Activated naive CD8-positive, alpha-beta T cell treated with anti-CD3 and anti-CD28 coated beads for 36 hours (primary cell): Measurements from ENCODE around the gene TIGD3. TPM values are rescaled to one million over a fixed set of nuclear protein-coding genes. Genes with fewer than 3 reads are reported as not detected.

Experiments
- DNase-seq: peaks from one replicate; pipeline ENCODE4 v3.0.0; 2021
- H3K27ac Mint-ChIP-seq: one replicate; pipeline ENCODE4 v1.8.0; 2022; ENCODE audit warnings: mild to moderate bottlenecking, moderate library complexity, mixed read lengths
- H3K27me3 Mint-ChIP-seq: one replicate; pipeline ENCODE4 v1.8.0; 2022; ENCODE audit warnings: mild to moderate bottlenecking, mixed read lengths
- H3K36me3 Mint-ChIP-seq: one replicate; pipeline ENCODE4 v1.8.0; 2021; ENCODE audit warnings: mild to moderate bottlenecking, mixed read lengths
- H3K4me1 Mint-ChIP-seq: one replicate; pipeline ENCODE4 v1.8.0; 2021; ENCODE audit warnings: mixed read lengths
- H3K4me3 Mint-ChIP-seq: one replicate; pipeline ENCODE4 v1.8.0; 2022; ENCODE audit warnings: mild to moderate bottlenecking, moderate library complexity, mixed read lengths
- H3K9me3 Mint-ChIP-seq: one replicate; pipeline ENCODE4 v1.8.0; 2022; ENCODE audit warnings: mixed read lengths
- total RNA-seq, 2 experiments: library from RNA; stranded (reverse); gene quantifications; one replicate each; pipeline ENCODE4 v1.2.3, GENCODE V29; 2021

Gene TIGD3
- total RNA-seq, 2 experiments from 2014 or later = 0.49 to 0.54 TPM

GRCh38 chr11:65400307-65401072 lies 45.9 kb downstream of the TIGD3 start:
- no peaks in the 10 kb centered on the region for H3K9me3 Mint-ChIP-seq
- H3K4me3 Mint-ChIP-seq = no peak overlapping the region
- H3K4me1 Mint-ChIP-seq = peaks cover 8% of the 10 kb centered on the region
- H3K36me3 Mint-ChIP-seq = peaks cover 11% of the 10 kb centered on the region
- no peak overlapping the region for H3K27ac Mint-ChIP-seq
- H3K27me3 Mint-ChIP-seq = no peaks in the 10 kb centered on the region
- no peak for DNase-seq

DNA sequence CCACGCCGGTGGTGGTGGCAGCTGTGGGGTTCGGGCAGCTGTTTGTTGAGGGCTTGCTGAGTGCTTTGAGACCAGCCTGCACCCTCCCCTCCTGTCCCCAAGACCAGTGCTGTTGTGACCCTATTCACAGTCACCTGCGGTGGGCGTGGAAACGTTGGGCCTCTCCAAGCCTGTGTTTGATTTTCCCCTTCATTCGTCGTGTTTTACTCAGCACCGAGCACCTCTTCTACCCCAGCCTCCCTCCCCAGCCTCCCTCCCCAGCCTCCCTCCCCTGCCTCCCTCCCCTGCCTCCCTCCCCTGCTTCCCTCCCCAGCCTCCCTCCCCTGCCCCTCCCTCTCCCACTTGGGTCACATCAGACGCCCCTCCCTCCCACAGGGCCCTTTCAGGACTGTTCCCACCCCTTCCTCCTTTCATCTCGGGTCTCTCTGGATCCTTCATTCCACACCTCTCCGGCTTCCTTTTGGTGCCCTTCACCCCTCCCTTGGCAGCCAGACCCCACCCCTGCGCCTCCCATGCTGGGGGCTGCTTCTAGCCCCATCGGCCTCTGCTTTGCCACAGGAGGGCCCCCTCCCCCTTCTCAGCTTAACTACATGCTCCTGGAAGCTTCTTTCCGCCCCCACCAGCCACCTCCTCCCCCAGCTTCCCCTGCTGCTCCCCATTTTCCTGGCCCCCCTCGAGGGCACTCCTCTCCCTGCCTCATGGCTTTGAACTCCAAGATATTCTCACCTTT lies 46.7 kb downstream of the TIGD3 start:
- Mint-ChIP-seq H3K36me3 (peaks cover 11% of the 10 kb centered on the region), H3K4me1 (peaks cover 8% of the 10 kb centered on the region), H3K4me3 (no peak overlapping the region), H3K27ac (no peak overlapping the region), H3K9me3 (no peaks in the 10 kb centered on the region), H3K27me3 (no peaks in the 10 kb centered on the region)
- DNase-seq = no peak

- Mint-ChIP-seq H3K4me3 (no peak overlapping the region), H3K36me3 (peaks cover 11% of the 10 kb centered on the region), H3K9me3 (no peaks in the 10 kb centered on the region), H3K4me1 (peaks cover 8% of the 10 kb centered on the region), H3K27me3 (no peaks in the 10 kb centered on the region), H3K27ac (no peak overlapping the region)
- DNase-seq = no peak
These were observed 47.3 kb downstream of the TIGD3 start for GRCh38 chr11:65401803-65402248.

DNA sequence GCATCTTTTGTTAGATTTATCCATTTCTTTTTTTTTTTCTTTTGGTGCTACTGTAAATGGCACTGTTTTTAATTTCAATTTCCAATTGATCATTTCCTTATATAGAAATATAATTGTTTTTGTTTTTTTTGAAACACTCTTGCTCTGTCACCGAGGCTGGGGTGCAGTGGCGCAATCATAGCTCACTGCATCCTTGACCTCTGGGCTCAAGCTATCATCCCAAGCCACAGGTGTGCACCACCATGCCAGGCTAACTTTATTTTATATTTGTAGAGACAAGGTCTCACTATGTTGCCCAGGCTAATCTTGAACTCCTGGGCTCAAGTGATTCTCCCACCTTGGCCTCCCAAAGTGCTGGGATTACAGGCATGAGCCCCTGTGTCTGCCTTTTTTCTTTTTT lies 48.2 kb downstream of the TIGD3 start:
- Mint-ChIP-seq H3K4me1 (peaks cover 8% of the 10 kb centered on the region), H3K27ac (no peak overlapping the region), H3K4me3 (no peak overlapping the region), H3K9me3 (no peaks in the 10 kb centered on the region), H3K27me3 (no peaks in the 10 kb centered on the region), H3K36me3 (peaks cover 11% of the 10 kb centered on the region)
- DNase-seq = no peak

DNA sequence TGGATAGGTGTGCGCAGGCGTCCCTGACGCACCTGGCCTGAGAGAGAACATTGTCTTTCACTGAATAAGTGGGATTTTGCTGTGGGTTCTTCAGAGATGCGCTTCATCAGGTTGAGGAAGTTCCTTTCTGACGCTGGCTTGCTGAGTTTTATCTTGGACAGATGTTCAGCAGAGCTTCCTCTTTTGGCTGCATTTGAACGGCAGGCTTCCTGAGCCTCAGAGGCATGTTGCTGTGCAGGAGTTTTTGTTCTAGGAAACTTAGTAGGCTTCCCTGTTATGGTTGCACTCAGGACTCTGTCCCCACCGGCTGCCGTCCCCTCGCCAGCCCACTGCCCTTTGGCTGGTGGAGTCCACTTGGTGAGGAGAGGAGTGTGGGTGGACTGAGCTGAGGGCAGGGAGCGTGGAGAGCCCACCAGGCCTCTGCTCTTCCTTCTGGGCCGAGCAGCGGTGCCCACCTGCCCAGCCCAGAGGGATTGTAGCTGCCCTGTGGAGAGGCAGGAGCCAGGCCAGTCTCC lies 49.1 kb downstream of the TIGD3 start:
- Mint-ChIP-seq H3K9me3 (no peaks in the 10 kb centered on the region), H3K27ac (peak overlapping the region; percentile 25), H3K27me3 (no peaks in the 10 kb centered on the region), H3K4me1 (peaks cover 8% of the 10 kb centered on the region), H3K4me3 (no peak overlapping the region), H3K36me3 (peaks cover 11% of the 10 kb centered on the region)
- no peak for DNase-seq

DNA sequence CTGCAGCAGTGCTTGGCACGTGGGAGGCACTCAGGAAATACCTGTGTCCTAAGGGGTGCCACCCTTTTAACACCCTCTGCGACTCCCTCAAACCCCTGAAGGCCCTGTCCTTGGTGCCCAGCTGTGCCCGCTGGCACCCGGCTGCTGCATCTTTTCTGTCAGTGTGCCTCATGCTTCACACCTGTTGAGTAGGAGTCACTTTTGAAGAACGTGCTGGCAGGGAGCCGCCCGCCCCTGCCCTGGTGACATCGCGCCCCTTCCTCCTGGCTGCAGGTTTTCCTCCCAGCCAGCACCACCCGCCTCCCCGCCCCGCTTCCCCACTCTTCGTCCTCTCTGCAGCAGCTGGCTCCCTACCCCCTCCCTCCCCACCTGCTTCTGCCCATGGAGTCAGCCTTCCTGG lies 49.7 kb downstream of the TIGD3 start:
- DNase-seq = no peak
- Mint-ChIP-seq H3K36me3 (peaks cover 14% of the 10 kb centered on the region), H3K27ac (no peak overlapping the region)

GRCh38 chr11:65404638-65405339 lies 50.2 kb downstream of the TIGD3 start:
- Mint-ChIP-seq H3K4me3 (no peak overlapping the region), H3K9me3 (no peaks in the 10 kb centered on the region), H3K27me3 (no peaks in the 10 kb centered on the region), H3K4me1 (peaks cover 8% of the 10 kb centered on the region), H3K36me3 (peaks cover 18% of the 10 kb centered on the region), H3K27ac (no peak overlapping the region)
- DNase-seq = no peak

More for the DNA sequence above, 49.7 kb downstream of the TIGD3 start:
- no peaks in the 10 kb centered on the region for H3K9me3 Mint-ChIP-seq
- no peaks in the 10 kb centered on the region for H3K27me3 Mint-ChIP-seq
- no peak overlapping the region for H3K4me3 Mint-ChIP-seq
- H3K4me1 Mint-ChIP-seq = peaks cover 8% of the 10 kb centered on the region

Other genes with a start within 250 kb of the TIGD3 start
- 10 to 100 TPM; 12.3 to 14.7 TPM for gene TM7SF2, start 242.9 kb upstream of the TIGD3 start, total RNA-seq
- 10 to 100 TPM; 14.9 to 15.1 TPM for gene ZNHIT2, start 237.1 kb upstream of the TIGD3 start, total RNA-seq
- 1,000 to 10,000 TPM; 1,087 to 1,097 TPM for gene FAU, start 232.6 kb upstream of the TIGD3 start, total RNA-seq
- 100 to 1,000 TPM in 1 of 2 experiments, 10 to 100 TPM in 1; 99.9 to 100 TPM for gene MRPL49, start 232.4 kb upstream of the TIGD3 start, total RNA-seq
- 10 to 100 TPM; 27.5 to 29.3 TPM for gene SYVN1, start 220.2 kb upstream of the TIGD3 start, total RNA-seq
- not detected for gene SPDYC, start 184.5 kb upstream of the TIGD3 start, total RNA-seq
- 10 to 100 TPM; 57.9 to 66.7 TPM for gene CAPN1, start 172.8 kb upstream of the TIGD3 start, total RNA-seq
- gene POLA2, start 92.8 kb upstream of the TIGD3 start, total RNA-seq = 10 to 100 TPM; 73.8 to 74.5 TPM
- under 1 TPM; 0.18 to 0.54 TPM for gene CDC42EP2, start 39.9 kb upstream of the TIGD3 start, total RNA-seq
- gene DPF2, start 20.9 kb upstream of the TIGD3 start, total RNA-seq = 10 to 100 TPM; 50.5 to 54.9 TPM
- gene SLC25A45, start 27.9 kb downstream of the TIGD3 start, total RNA-seq = 10 to 100 TPM; 15.4 to 15.7 TPM
- 10 to 100 TPM; 33.1 to 36.3 TPM for gene FRMD8, start 31.9 kb downstream of the TIGD3 start, total RNA-seq
- 100 to 1,000 TPM; 136 to 155 TPM for gene NEAT1, start 68.0 kb downstream of the TIGD3 start, total RNA-seq
- 1,000 to 10,000 TPM; 2,463 to 2,829 TPM for gene MALAT1, start 144.3 kb downstream of the TIGD3 start, total RNA-seq
- gene SCYL1, start 170.3 kb downstream of the TIGD3 start, total RNA-seq = 10 to 100 TPM; 70.5 to 80.3 TPM
- 10 to 100 TPM; 35.5 to 36.0 TPM for gene LTBP3, start 203.6 kb downstream of the TIGD3 start, total RNA-seq
- 10 to 100 TPM; 59.1 to 63.3 TPM for gene ZNRD2, start 215.7 kb downstream of the TIGD3 start, total RNA-seq
- gene FAM89B, start 217.8 kb downstream of the TIGD3 start, total RNA-seq = 10 to 100 TPM; 13.6 to 15.0 TPM
- gene EHBP1L1, start 221.3 kb downstream of the TIGD3 start, total RNA-seq = 10 to 100 TPM; 55.7 to 60.0 TPM
- under 1 TPM; 0.37 to 0.62 TPM for gene KCNK7, start 241.0 kb downstream of the TIGD3 start, total RNA-seq